HG02885 (cell line): ENCODE measurements around the gene RHBDL1.

ENCODE experiments used
- ATAC-seq: cut with Tn5 transposase; IDR thresholded peaks from one replicate; pipeline ENCODE4 v1.9.1; 2021; ENCODE audit warnings: mild to moderate bottlenecking; ENCODE audit not compliant: unreplicated experiment, poor library complexity

RHBDL1 gene

DNA sequence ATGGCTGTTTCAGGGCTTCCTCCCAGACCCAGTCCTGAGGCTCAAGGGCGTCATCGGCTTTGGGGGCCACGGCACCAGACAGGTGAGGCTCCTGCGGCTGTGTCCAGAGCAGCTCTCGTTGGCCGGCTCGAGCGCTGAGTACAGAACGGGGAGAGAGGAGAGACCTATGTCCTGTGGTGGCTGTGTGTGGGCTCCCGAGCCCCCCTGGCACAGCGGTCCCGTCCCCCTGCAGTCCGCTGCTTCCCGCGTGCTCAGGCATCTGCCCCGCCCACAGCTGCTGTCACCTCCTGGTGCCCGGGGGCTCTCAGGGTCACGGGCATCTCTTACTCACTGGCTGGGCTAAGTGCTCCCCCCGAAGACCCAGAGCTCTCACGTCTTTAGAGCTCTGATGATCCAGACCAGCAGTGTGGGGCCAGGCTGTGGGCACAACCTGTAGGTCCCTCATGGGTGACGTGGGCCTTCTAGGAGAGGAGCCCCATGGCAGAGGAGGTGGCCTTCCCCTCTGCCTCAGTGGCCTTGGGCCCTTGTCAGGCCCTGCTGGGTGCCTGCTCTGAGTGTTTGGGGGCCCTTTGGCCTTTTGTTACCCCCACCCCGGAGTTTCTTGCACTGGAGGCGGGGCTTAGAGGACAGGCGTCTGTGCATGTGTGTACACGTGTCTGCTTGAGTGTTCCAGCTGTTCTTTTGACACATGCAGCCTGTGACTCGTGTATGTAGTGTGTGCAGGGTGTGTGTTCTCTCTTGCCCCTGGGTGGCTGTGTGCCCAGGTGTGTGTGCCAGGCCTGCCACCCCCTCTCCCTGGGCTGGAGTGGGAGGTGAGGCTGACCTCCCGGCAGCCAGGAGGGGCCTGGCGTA, 22.8 kb upstream of the RHBDL1 start:
- no peak for ATAC-seq

DNA sequence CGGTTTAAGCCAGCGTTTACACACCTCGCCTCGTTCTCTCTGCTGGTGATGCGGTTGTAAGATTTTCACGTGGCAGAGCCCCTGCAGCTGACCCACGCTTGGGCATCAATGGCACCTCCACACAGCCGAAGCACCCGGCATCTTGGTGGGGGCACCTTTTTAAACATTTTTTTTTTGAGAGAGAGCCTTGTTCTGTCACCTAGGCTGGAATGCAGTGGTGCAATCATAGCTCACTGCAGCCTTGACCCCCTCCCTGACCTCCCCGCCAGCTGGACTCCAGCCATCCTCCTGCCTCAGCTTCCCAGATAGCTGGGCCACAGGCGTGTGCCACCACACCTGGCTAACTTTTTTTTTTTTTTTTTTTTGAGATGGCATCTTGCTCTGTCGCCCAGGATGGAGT, 21.4 kb upstream of the RHBDL1 start:
- ATAC-seq, result no peak

GRCh38 chr16:657487-657886, 18.0 kb upstream of the RHBDL1 start:
- no peak for ATAC-seq

DNA sequence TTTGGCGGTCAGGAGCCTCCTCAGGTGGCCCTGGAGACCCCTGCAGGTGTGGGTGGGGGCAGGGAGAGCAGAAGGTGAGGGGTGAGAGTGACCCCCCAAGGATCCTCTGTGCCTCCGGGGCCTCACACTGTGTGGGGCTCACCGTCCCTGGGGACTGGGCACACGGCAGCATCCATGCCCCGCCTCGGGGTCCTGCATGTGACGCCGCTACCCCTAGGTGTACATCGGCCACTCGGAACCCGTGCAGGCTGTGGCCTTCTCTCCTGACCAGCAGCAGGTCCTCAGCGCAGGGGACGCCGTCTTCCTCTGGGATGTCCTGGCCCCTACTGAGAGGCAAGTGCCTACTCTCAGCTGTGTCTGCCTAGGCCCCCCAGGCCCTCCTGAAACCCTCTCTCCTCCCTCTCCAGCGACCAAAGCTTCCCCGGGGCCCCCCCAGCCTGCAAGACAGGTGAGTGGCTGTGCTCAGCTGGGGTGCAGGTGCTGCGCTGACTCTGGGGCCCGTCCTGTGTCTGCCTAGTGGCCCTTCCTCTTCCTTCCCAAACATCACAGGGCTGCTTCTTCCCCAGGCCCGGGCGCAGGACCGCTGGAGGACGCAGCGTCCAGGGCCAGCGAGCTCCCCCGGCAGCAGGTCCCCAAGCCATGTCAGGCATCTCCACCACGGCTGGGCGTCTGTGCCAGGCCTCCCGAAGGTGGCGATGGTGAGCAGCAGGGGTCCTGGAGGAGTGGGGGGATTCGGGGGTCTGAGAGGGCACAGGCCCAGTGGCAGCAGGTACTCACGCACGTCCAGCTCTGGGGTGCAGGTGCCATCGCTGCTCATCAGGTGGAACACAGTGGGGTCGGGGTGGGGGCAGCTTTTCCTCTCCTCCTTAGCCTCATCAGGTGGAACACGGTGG, 16.5 kb upstream of the RHBDL1 start:
- ATAC-seq, result no peak

DNA sequence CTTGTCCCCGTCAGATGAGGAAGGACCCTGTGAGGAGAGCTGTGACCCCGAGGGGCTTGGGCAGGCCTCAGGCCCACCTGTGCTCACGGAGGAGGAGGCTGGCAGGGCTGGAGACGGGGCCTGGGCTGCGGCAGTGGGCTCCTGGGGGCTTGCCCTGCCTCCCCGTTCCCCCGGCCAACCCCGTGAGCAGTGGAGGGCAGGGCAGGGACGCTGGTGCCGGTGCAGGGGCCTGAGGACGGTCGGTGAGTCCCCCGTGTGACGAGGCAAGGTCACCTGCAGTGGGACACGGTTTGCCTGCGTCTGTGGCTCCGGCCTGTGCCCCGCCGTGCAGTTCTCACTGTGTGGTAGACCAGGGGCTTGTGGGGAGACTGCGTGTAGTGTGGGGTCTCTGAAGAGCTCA, 15.9 kb upstream of the RHBDL1 start:
- ATAC-seq, result no peak

DNA sequence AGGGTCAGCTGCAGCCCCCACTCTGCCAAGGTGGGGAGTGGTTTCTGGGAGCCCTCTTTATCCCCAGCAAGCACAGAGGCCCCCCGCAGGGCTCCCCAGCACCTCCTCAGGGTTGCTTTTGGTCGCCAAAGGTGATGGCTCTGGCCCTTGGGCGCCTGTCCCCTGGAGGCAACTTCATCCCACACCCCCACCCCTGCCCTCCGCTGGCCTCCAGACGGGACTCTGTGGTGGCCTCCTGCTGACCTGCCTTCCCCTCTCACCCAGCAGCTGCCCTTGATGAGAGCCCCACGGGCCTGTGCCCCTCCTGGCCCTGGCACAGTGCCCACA, 15.4 kb upstream of the RHBDL1 start:
- no peak for ATAC-seq

- ATAC-seq, result peak; percentile 65
These were observed 14.8 kb upstream of the RHBDL1 start for GRCh38 chr16:660459-661183.

- no peak for ATAC-seq
These were observed 14.2 kb upstream of the RHBDL1 start for GRCh38 chr16:661184-661821.

DNA sequence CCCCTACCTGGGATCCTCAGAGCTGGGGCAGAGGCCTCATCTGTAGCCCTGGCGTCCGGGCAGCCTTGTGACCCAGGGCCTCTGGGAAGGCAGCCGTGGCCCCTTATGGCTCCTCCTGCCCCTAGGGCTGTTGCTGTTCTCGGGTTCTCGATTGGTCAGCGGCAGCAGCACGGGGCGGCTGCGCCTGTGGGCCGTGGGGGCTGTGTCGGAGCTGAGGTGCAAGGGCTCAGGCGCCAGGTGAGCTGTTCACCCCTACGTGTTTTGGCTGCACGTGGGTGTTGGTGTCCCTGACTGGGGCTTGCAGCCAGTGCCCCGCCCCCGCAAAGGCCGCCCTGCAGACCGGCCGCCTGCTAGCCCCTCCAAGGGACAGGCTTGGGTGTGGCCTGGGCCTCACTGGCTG, 13.4 kb upstream of the RHBDL1 start:
- no peak for ATAC-seq

DNA sequence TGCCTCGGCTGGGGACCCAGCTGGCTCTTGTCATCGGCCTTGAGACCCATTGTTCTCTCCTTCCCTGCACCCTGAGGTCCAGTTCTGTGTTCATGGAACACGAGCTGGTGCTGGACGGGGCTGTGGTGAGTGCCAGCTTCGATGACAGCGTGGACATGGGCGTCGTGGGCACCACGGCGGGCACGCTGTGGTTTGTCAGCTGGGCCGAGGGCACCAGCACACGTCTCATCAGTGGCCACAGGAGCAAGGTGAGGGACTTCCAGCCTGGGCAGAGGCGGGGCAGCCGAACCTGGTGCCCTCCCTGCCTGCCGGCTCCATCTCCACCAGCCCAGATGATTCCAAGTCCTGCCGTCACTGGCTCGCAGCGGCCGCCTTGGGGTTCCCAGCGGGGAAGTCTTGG, 12.9 kb upstream of the RHBDL1 start:
- no peak for ATAC-seq

DNA sequence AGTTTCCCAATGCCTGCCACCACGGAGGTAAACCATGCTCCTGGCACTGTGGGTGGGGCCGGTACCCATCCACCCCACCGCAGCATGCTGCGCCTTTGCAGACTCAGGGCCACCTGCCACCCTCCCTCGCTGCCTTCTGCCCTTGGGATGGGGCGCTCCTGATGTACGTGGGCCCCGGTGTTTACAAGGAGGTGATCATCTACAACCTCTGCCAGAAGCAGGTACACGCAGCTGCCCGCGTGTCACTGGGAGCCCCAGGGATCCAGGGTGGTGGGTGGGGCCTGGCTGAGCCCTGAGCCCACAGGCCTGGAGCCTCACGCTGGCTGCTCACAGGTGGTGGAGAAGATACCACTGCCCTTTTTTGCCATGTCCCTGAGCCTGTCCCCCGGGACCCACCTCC, 8.9 kb upstream of the RHBDL1 start:
- no peak for ATAC-seq

DNA sequence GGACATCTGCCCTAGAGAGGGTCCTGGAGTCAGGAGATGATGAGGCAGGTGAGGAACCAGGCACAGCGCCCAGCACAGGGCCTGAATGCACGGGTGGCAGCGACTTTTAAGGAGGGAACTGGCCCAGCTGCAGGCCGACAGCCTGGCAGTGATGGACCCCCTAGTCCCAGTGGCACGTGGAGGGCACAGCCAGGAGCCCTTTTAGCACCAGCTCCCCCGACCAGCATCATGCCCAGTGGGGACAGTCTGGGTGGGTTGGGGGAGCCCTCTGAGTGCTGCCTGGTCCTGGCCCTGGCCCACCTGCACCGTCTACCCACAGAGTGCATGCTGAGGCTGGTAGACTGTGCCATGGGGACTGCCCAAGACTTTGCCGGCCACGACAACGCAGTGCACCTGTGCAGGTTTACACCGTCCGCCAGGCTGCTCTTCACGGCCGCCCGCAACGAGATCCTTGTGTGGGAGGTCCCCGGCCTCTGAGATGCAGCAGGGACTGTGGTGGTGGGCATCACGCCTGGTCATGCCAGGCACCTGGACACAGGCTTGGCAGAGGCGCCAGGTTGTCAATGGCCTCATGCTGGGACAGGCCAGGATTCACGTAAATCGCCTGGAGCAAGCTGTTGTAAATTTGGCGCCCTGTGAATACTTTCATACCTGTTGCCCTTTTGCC, 8.2 kb upstream of the RHBDL1 start:
- no peak for ATAC-seq

DNA sequence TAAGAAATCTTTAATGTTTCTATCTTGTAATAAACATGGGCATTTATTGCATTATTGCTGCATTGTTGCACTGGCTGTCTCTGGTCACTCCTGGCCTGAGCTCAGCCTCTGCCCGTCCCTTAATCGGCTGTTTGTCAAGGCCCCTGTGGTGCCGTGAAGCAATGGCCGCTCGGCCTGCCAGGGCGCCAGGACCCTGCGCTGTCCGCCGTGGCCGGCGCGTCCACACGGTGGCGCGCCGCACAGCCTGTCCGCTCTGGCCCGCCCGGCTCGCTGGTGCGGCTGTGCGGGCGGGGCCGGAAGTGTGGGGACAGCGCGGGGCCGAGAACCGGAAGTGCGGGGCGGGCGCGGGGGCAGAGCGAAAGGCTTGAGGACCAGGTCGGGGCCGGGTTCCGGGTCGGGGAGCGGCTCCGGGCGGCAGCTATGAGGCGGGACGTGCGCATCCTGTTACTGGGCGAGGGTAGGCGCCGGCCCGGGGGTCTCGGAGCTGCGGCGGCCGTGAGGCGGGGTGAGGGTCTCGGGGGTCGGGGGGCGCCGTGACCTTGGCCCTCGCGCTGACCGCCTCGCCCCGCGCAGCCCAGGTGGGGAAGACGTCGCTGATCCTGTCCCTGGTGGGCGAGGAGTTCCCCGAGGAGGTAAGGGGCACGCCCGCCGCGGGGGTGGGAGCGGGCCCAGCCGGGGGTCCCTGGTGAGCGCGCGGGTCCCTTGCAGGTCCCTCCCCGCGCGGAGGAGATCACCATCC, 7.5 kb upstream of the RHBDL1 start, which contains the start of gene RHOT2:
Gene RHOT2, plus strand, starts transcription at position 353 of the 739 bp plus-strand sequence. Its CDS starts 68 bp downstream, at position 421.
- peak; percentile 89 for ATAC-seq

GRCh38 chr16:668519-669171, 6.8 kb upstream of the RHBDL1 start:
- no peak for ATAC-seq

DNA sequence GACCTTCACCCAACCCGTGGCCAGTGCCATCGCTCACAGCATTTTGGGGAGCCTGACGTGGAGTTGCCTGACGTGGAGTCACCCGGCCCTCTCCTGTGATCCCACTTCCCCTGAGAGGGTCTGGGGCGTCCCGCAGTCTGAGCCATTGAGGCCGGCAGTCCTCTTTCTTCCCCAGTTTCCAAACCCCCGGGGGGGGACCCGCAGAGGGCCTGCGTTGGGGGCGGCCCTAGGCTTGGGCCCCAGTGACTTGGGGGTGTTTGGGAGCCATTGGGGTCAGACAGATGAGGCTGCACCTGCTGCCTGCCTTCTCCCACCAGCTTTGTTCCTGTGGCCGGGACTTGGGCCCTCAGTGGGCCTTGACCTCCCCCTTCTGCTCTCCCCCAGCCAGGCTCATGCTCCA, 5.8 kb upstream of the RHBDL1 start:
- ATAC-seq, result no peak

GRCh38 chr16:670485-671352, 4.8 kb upstream of the RHBDL1 start:
- ATAC-seq, result no peak

DNA sequence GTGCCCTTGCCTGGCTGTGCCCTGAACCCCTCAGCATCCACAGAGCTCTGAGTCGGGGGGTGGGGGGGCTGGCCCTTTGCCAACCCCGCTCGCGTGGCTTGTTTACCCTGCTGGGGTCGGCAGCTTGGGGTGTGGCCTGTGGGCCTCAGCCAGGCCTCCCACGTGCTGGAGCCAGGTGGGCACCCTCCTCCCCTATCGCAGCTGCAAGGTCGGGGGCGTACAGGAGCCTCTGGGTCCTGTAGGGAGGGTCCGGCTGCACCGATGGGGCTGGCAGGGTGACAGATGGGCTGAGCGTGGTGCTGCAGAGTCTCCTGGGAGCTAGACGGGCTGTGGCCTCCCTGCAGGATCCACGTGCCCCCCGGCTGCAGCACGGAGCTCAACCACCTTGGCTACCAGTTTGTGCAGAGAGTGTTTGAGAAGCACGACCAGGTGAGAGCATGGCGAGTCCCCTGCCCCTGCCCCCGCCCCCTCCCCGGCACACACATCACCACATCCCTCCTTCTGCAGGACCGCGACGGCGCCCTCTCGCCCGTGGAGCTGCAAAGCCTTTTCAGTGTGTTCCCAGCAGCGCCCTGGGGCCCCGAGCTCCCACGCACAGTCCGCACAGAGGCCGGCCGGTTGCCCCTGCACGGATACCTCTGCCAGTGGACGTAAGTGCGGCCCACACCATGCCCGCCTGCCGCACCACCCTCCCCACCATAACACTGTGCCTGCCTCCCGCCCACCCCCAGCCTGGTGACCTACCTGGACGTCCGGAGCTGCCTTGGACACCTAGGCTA, 3.9 kb upstream of the RHBDL1 start:
- no peak for ATAC-seq
